Activated B cell treated with CpG ODN at 0.5 μM for 24 hours (primary cell): ENCODE measurements around the gene YPEL1. TPM values are rescaled to one million over a fixed set of nuclear protein-coding genes. Genes with fewer than 3 reads are reported as not detected.
A peak's percentile ranks its signal among the peaks of the same experiment; 100 is the strongest.
"Not testable (repeated sequence)": the region's sequence is repeated elsewhere in the genome, so short reads cannot be mapped to it uniquely, and the experiment has no call there.

Source experiments
- ATAC-seq: fragments of 200-7000 bp; cut with Tn5 transposase; one replicate; pipeline ENCODE4 v1.10.0; 2021; ENCODE audit warnings: low read depth, mild to moderate bottlenecking, moderate library complexity
- CTCF ChIA-PET: fragments of 350-600 bp; sonication (Branson Sonifier 250); formaldehyde crosslinking; loops from one replicate; lab custom pipeline; 2021; ENCODE audit warnings: antibody characterized with exemption; lab: Charles Lee
- POLR2A ChIA-PET: fragments of 350-600 bp; sonication (Branson Sonifier 250); formaldehyde crosslinking; loops from one replicate; lab custom pipeline; 2021; ENCODE audit warnings: antibody characterized with exemption; lab: Charles Lee
- DNase-seq: peaks from one replicate; pipeline ENCODE4 v3.0.0; 2022
- H3K27ac Mint-ChIP-seq: one replicate; pipeline ENCODE4 v1.8.0; 2020; ENCODE audit warnings: mixed read lengths
- H3K27me3 Mint-ChIP-seq: one replicate; pipeline ENCODE4 v1.8.0; 2021; ENCODE audit warnings: mixed read lengths
- H3K36me3 Mint-ChIP-seq: one replicate; pipeline ENCODE4 v1.8.0; 2021; ENCODE audit warnings: low read depth, mixed read lengths
- H3K4me1 Mint-ChIP-seq: one replicate; pipeline ENCODE4 v1.8.0; 2021; ENCODE audit warnings: mixed read lengths
- H3K4me3 Mint-ChIP-seq: one replicate; pipeline ENCODE4 v1.8.0; 2020; ENCODE audit warnings: mild to moderate bottlenecking, mixed read lengths
- H3K9me3 Mint-ChIP-seq: one replicate; pipeline ENCODE4 v1.8.0; 2020; ENCODE audit warnings: mixed read lengths
- intact Hi-C: fragments of 100-400 bp; cut with micrococcal nuclease; formaldehyde crosslinking; loops from one replicate; pipeline ENCODE4 v1.15.1; 2024
- total RNA-seq: library from RNA; stranded (reverse); gene quantifications from 2 replicates; pipeline ENCODE4 v1.2.3, GENCODE V29; 2022
- TF ChIP-seq, protein P1 (sequence below): fragments of 200-600 bp; IDR thresholded peaks from one replicate; pipeline ENCODE4 v1.8.0; 2022; ENCODE audit warnings: antibody characterized with exemption, mild to moderate bottlenecking

The YPEL1 gene
- total RNA-seq, 1 donor from 2014 or later = 4.1 TPM

- peak overlapping the region; percentile 50 for H3K27ac Mint-ChIP-seq
- H3K36me3 Mint-ChIP-seq = peaks cover 25% of the 10 kb centered on the region
- H3K4me1 Mint-ChIP-seq = peaks cover 21% of the 10 kb centered on the region
- H3K27me3 Mint-ChIP-seq = no peaks in the 10 kb centered on the region
- CTCF ChIA-PET = no interaction called here
- no peaks in the 10 kb centered on the region for H3K9me3 Mint-ChIP-seq
- ATAC-seq (peak; percentile 96), DNase-seq (peak; percentile 28)
- TF ChIP-seq, protein P1, sequence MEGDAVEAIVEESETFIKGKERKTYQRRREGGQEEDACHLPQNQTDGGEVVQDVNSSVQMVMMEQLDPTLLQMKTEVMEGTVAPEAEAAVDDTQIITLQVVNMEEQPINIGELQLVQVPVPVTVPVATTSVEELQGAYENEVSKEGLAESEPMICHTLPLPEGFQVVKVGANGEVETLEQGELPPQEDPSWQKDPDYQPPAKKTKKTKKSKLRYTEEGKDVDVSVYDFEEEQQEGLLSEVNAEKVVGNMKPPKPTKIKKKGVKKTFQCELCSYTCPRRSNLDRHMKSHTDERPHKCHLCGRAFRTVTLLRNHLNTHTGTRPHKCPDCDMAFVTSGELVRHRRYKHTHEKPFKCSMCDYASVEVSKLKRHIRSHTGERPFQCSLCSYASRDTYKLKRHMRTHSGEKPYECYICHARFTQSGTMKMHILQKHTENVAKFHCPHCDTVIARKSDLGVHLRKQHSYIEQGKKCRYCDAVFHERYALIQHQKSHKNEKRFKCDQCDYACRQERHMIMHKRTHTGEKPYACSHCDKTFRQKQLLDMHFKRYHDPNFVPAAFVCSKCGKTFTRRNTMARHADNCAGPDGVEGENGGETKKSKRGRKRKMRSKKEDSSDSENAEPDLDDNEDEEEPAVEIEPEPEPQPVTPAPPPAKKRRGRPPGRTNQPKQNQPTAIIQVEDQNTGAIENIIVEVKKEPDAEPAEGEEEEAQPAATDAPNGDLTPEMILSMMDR = no peak
- POLR2A ChIA-PET = interaction anchor here (0.6 kb wide), 1 partner anchor 145 kb away, joined by 3 read pairs; no protein-coding TSS in a partner anchor
- no peak overlapping the region for H3K4me3 Mint-ChIP-seq
- intact Hi-C loops = loop anchor here (1.0 kb wide), 1 partner anchor 33 kb away; no protein-coding TSS in a partner anchor
Measured at GRCh38 chr22:21754523-21754922, 18.9 kb upstream of the YPEL1 start.

GRCh38 chr22:21753374-21754111, 17.9 kb upstream of the YPEL1 start:
- ChIA-PET POLR2A (no interaction called here), CTCF (interaction anchor here (0.7 kb wide), 1 partner anchor 125 kb away, joined by 5 read pairs; no protein-coding TSS in a partner anchor)
- H3K4me3 Mint-ChIP-seq = no peak overlapping the region
- ATAC-seq (no peak), DNase-seq (no peak)
- H3K36me3 Mint-ChIP-seq = peaks cover 17% of the 10 kb centered on the region
- no peaks in the 10 kb centered on the region for H3K9me3 Mint-ChIP-seq
- intact Hi-C loops = loop anchor here (1.0 kb wide), 1 partner anchor 34 kb away; no protein-coding TSS in a partner anchor
- TF ChIP-seq, protein P1 = no peak
- H3K27ac Mint-ChIP-seq = no peak overlapping the region
- H3K4me1 Mint-ChIP-seq = peaks cover 21% of the 10 kb centered on the region
- H3K27me3 Mint-ChIP-seq = no peaks in the 10 kb centered on the region

- Mint-ChIP-seq H3K36me3 (peaks cover 5% of the 10 kb centered on the region), H3K9me3 (no peaks in the 10 kb centered on the region), H3K27ac (no peak overlapping the region), H3K27me3 (no peaks in the 10 kb centered on the region), H3K4me3 (no peak overlapping the region), H3K4me1 (peaks cover 21% of the 10 kb centered on the region)
- intact Hi-C loops = no loop called here
- ChIA-PET POLR2A (no interaction called here), CTCF (no interaction called here)
- ATAC-seq = no peak
- TF ChIP-seq, protein P1 = no peak
- no peak for DNase-seq
Measured at GRCh38 chr22:21752276-21752675, 16.7 kb upstream of the YPEL1 start.

DNA sequence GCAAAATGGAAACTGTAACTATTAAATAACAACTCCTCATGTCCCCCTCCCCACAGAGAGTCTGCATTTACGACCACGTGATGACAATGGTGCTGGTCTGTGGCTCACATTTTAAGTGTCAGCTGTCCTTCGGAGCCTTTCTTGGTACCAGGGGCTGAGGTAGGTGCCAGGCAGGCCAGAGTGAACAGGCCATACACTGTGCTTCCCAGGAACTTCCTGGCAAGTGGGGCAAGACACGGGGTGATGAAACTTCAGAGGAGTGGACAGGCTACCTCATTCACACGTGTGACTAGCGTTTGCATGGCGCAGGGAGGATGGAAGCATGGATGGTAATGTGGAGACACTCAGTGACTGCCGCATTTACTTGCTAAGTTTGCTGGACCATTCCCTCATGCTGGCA, 10.4 kb upstream of the YPEL1 start:
- no peak for ATAC-seq
- no peaks in the 10 kb centered on the region for H3K9me3 Mint-ChIP-seq
- no peaks in the 10 kb centered on the region for H3K4me1 Mint-ChIP-seq
- ChIA-PET CTCF (no interaction called here), POLR2A (no interaction called here)
- intact Hi-C loops = no loop called here
- no peaks in the 10 kb centered on the region for H3K36me3 Mint-ChIP-seq
- DNase-seq = no peak
- no peaks in the 10 kb centered on the region for H3K27me3 Mint-ChIP-seq
- H3K27ac Mint-ChIP-seq = no peak overlapping the region
- TF ChIP-seq, protein P1 = no peak
- no peak overlapping the region for H3K4me3 Mint-ChIP-seq

- DNase-seq, H3K36me3 Mint-ChIP-seq, intact Hi-C loops, CTCF ChIA-PET, ATAC-seq, H3K4me3 Mint-ChIP-seq, H3K4me1 Mint-ChIP-seq, H3K27ac Mint-ChIP-seq, H3K9me3 Mint-ChIP-seq, H3K27me3 Mint-ChIP-seq: not testable (repeated sequence)
- POLR2A ChIA-PET = interaction anchor here (0.7 kb wide), 1 partner anchor 255 kb away, joined by 4 read pairs; no protein-coding TSS in a partner anchor
Measured at GRCh38 chr22:21744917-21745316, 9.3 kb upstream of the YPEL1 start.
